HL-60 (cell line): Measurements from ENCODE around the gene CD81.

Experiments
- GABPA ChIP-seq: IDR thresholded peaks from 2 replicates; pipeline ENCODE4 v1.6.1; 2012; ENCODE audit warnings: low read depth
- TF ChIP-seq, protein P1 (sequence below): IDR thresholded peaks from one replicate; pipeline ENCODE4 v1.5.1; 2011; ENCODE audit warnings: low read length, control low read depth, inconsistent platforms; ENCODE audit not compliant: insufficient read depth

DNA sequence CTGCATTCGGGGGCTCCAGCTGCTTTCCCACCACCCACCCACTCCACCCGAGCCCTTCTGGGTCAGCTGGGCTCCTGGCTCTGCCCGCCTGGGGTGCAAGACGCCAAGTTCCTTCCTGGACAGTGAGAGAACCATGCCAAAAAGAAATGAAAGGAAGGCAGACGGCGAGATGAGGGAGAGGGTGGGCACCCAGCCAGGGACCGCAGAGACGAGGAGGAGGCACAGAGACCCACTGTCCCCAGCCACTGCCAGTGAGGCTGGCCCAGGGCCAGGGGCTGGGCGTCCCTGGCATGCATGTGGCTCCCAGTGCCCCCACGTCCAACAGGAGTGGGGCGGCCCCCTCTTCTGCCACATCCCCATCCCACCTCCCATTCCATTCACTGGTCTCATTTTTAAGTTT, 10.8 kb upstream of the CD81 start:
- TF ChIP-seq, protein P1, sequence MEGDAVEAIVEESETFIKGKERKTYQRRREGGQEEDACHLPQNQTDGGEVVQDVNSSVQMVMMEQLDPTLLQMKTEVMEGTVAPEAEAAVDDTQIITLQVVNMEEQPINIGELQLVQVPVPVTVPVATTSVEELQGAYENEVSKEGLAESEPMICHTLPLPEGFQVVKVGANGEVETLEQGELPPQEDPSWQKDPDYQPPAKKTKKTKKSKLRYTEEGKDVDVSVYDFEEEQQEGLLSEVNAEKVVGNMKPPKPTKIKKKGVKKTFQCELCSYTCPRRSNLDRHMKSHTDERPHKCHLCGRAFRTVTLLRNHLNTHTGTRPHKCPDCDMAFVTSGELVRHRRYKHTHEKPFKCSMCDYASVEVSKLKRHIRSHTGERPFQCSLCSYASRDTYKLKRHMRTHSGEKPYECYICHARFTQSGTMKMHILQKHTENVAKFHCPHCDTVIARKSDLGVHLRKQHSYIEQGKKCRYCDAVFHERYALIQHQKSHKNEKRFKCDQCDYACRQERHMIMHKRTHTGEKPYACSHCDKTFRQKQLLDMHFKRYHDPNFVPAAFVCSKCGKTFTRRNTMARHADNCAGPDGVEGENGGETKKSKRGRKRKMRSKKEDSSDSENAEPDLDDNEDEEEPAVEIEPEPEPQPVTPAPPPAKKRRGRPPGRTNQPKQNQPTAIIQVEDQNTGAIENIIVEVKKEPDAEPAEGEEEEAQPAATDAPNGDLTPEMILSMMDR = no peak
- no peak for TF ChIP-seq GABPA
